ENCODE results near the gene CASTOR1. TPM values are rescaled to one million over a fixed set of nuclear protein-coding genes. Genes with fewer than 3 reads are reported as not detected.
A peak's percentile ranks its signal among the peaks of the same experiment; 100 is the strongest.
"Not testable (repeated sequence)": the region's sequence is repeated elsewhere in the genome, so short reads cannot be mapped to it uniquely, and the experiment has no call there.

Gene CASTOR1
- total RNA-seq (2021) (2.0 and 5.5 TPM in 2 replicates), Bru-seq, nascent RNA (percentile 36 among the genes with signal in this experiment), BruChase-seq, experiment 1, labeled RNA remaining after a 2-hour chase (percentile 33 among the genes with signal in this experiment), BruChase-seq, experiment 2, labeled RNA remaining after a 6-hour chase (percentile 23 among the genes with signal in this experiment)
- long read RNA-seq, partial matches to known transcripts = 0 of 5 reads
- long read RNA-seq, other reads (novel, unspliced or antisense) = 3 of 5 reads

GRCh38 chr22:30289141-30289979, at the start of gene CASTOR1:
TSS of gene CASTOR1 (minus strand) at chr22:30289505. CDS start at chr22:30289497, 8 bp downstream.
- DNase-seq (ENCODE audit: low spot score) = peak; percentile 98
- H3K27me3 ChIP-seq (replicated peaks; ENCODE audit: insufficient read depth, low read depth, low read length, poor library complexity) = no peaks in the 10 kb centered on the region
- intact Hi-C loops (cut with micrococcal nuclease; ENCODE audit: unreplicated experiment) = loop anchor here (2.0 to 10.0 kb wide), 4 partner anchors 133 to 315 kb away; partner anchors contain the start of gene TCN2
- CTCF ChIA-PET = interaction anchor here (0.6 to 1.0 kb wide), 3 partner anchors 95 to 141 kb away, joined by 3 read pairs; partner anchors contain the start of gene RNF215
- no peaks in the 10 kb centered on the region for H3K36me3 ChIP-seq (ENCODE audit: insufficient read depth, low read length, poor library complexity, severe bottlenecking)
- no TSS peak for BruUV-seq (replicated peaks)
- no peak for TF ChIP-seq EZH2 (IDR thresholded peaks at IDR 0.05; ENCODE audit: borderline replicate concordance, low read depth, low read length, poor library complexity, severe bottlenecking)
- TF ChIP-seq CTCF (conservative IDR thresholded peaks at IDR 0.05; ENCODE audit: low read depth, low read length) = no peak
- POLR2A ChIA-PET (ENCODE audit: low non-redundant PET) = interaction anchor here (0.6 kb wide), 2 partner anchors 94 to 155 kb away, joined by 3 read pairs; no protein-coding TSS in a partner anchor
- H3K4me3 ChIP-seq (ENCODE audit: low read depth, low read length, poor library complexity, severe bottlenecking) = peak within 1 kb of the TSS; percentile 74
- H3K4me1 ChIP-seq (ENCODE audit: insufficient read depth, low read length, poor library complexity, severe bottlenecking) = peaks cover 26% of the 10 kb centered on the region
- H3K27ac ChIP-seq (ENCODE audit: low read depth, low read length, poor library complexity, severe bottlenecking) = peak within 1 kb of the TSS; percentile 56
- no peaks in the 10 kb centered on the region for H3K9me3 ChIP-seq (ENCODE audit: low read depth, low read length, poor library complexity, severe bottlenecking)

GRCh38 chr22:30338802-30339201, 49.5 kb upstream of the CASTOR1 start:
- H3K4me1 ChIP-seq (ENCODE audit: insufficient read depth, low read length, poor library complexity, severe bottlenecking) = no peaks in the 10 kb centered on the region
- no peak for DNase-seq (ENCODE audit: low spot score)
- POLR2A ChIA-PET (ENCODE audit: low non-redundant PET) = no interaction called here
- no peak overlapping the region for H3K4me3 ChIP-seq (ENCODE audit: low read depth, low read length, poor library complexity, severe bottlenecking)
- no peaks in the 10 kb centered on the region for H3K27me3 ChIP-seq (replicated peaks; ENCODE audit: insufficient read depth, low read depth, low read length, poor library complexity)
- peaks cover 96% of the 10 kb centered on the region for H3K36me3 ChIP-seq (ENCODE audit: insufficient read depth, low read length, poor library complexity, severe bottlenecking)
- no TSS peak for BruUV-seq (replicated peaks)
- intact Hi-C loops (cut with micrococcal nuclease; ENCODE audit: unreplicated experiment) = no loop called here
- CTCF ChIA-PET = no interaction called here
- H3K9me3 ChIP-seq (ENCODE audit: low read depth, low read length, poor library complexity, severe bottlenecking) = no peaks in the 10 kb centered on the region
- no peak overlapping the region for H3K27ac ChIP-seq (ENCODE audit: low read depth, low read length, poor library complexity, severe bottlenecking)
- TF ChIP-seq EZH2 (IDR thresholded peaks at IDR 0.05; ENCODE audit: borderline replicate concordance, low read depth, low read length, poor library complexity, severe bottlenecking) (no peak), CTCF (conservative IDR thresholded peaks at IDR 0.05; ENCODE audit: low read depth, low read length) (no peak)

GRCh38 chr22:30338341-30338740, 49.0 kb upstream of the CASTOR1 start:
- H3K4me3 ChIP-seq (ENCODE audit: low read depth, low read length, poor library complexity, severe bottlenecking); DNase-seq (ENCODE audit: low spot score); intact Hi-C loops (cut with micrococcal nuclease; ENCODE audit: unreplicated experiment); H3K27ac ChIP-seq (ENCODE audit: low read depth, low read length, poor library complexity, severe bottlenecking); POLR2A ChIA-PET (ENCODE audit: low non-redundant PET); BruUV-seq (replicated peaks); CTCF ChIA-PET; H3K27me3 ChIP-seq (replicated peaks; ENCODE audit: insufficient read depth, low read depth, low read length, poor library complexity); H3K9me3 ChIP-seq (ENCODE audit: low read depth, low read length, poor library complexity, severe bottlenecking); H3K4me1 ChIP-seq (ENCODE audit: insufficient read depth, low read length, poor library complexity, severe bottlenecking): not testable (repeated sequence)
- peaks cover 96% of the 10 kb centered on the region for H3K36me3 ChIP-seq (ENCODE audit: insufficient read depth, low read length, poor library complexity, severe bottlenecking)
